COR-L47 (cell line): ENCODE results near the gene IL3RA.

Experiments
- DNase-seq: peaks from one replicate; lab custom pipeline; 2025; lab: John Stamatoyannopoulos, UW

Gene IL3RA

GRCh38 chrX:1385253-1386223 is 49.0 kb downstream of the IL3RA start:
- DNase-seq = no peak

- DNase-seq = no peak
Observed at GRCh38 chrX:1386338-1387127, 49.9 kb downstream of the IL3RA start.

- DNase-seq = no peak
Observed at GRCh38 chrX:1387141-1387776, 50.7 kb downstream of the IL3RA start.

- DNase-seq = no peak
Observed at GRCh38 chrX:1388651-1389050, 52.1 kb downstream of the IL3RA start.

- no peak for DNase-seq
Observed at GRCh38 chrX:1389181-1389992, 52.8 kb downstream of the IL3RA start.

- no peak for DNase-seq
Observed at GRCh38 chrX:1389993-1390285, 53.4 kb downstream of the IL3RA start.

- no peak for DNase-seq
Observed at GRCh38 chrX:1390621-1391369, 54.2 kb downstream of the IL3RA start.

GRCh38 chrX:1391370-1391706 is 54.8 kb downstream of the IL3RA start:
- DNase-seq = no peak

- no peak for DNase-seq
Observed at GRCh38 chrX:1391707-1392375, 55.3 kb downstream of the IL3RA start, which contains the start of gene SLC25A6. SLC25A6 (minus strand) TSS chrX:1392113; CDS start chrX:1392009, 104 bp downstream.

GRCh38 chrX:1392376-1393068 is 55.9 kb downstream of the IL3RA start:
- DNase-seq = no peak

GRCh38 chrX:1393871-1394615 is 57.5 kb downstream of the IL3RA start:
- no peak for DNase-seq

- DNase-seq = no peak
Observed at GRCh38 chrX:1394731-1395501, 58.3 kb downstream of the IL3RA start.

GRCh38 chrX:1395646-1396216 is 59.1 kb downstream of the IL3RA start:
- DNase-seq = no peak

GRCh38 chrX:1397001-1397400 is 60.4 kb downstream of the IL3RA start:
- DNase-seq = no peak

- DNase-seq = no peak
Observed at GRCh38 chrX:1397441-1398270, 61.1 kb downstream of the IL3RA start.

GRCh38 chrX:1398431-1399340 is 62.1 kb downstream of the IL3RA start:
- no peak for DNase-seq
